C4-2B (cell line): Measurements from ENCODE around the gene CAMTA1.

Experiments
- ZFX ChIP-seq: fragments of 450-650 bp; IDR thresholded peaks from 2 replicates; pipeline ENCODE4 v1.6.1; 2017
- TF ChIP-seq, protein P1 (sequence below): fragments of 450-650 bp; conservative IDR thresholded peaks from 2 replicates; pipeline ENCODE4 v1.5.1; 2017; ENCODE audit warnings: mild to moderate bottlenecking

DNA sequence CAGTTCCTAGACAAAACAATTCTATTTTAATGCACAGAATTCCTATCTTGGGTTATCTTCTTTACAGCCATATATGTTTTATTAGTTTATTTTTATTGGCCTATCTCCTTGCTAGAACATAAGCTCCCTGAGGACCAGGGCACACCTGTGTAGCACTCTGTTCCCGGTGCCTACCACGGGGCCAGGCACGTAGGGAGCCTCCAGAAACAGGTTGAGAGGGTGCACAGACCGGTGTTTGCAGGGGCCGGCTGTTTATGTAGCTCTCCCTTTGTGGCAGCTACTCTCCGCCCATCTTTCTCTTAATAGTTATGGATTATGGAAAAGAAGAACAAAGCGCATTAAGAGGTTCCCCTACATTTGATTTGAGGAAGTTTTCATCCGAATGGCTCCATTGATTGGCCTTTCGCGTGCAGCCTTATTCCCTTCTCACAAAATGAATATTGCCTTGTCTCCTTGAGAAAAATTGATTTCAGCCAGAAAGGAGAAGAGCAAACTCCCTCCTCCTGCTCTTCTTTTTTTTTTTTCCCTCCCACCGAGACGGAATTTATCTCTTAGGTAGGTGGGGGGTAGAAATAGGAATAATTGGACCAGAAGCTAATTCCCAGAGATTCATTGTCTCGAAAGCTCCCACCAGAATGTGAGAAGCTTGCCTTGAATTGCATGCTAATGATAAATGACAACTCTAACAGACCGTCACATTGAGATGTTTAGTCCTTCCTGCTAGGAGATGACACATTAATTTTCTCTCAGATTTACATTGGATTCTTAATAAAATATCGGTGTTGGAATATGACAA is 447.4 kb downstream of the CAMTA1 start:
- TF ChIP-seq, protein P1, sequence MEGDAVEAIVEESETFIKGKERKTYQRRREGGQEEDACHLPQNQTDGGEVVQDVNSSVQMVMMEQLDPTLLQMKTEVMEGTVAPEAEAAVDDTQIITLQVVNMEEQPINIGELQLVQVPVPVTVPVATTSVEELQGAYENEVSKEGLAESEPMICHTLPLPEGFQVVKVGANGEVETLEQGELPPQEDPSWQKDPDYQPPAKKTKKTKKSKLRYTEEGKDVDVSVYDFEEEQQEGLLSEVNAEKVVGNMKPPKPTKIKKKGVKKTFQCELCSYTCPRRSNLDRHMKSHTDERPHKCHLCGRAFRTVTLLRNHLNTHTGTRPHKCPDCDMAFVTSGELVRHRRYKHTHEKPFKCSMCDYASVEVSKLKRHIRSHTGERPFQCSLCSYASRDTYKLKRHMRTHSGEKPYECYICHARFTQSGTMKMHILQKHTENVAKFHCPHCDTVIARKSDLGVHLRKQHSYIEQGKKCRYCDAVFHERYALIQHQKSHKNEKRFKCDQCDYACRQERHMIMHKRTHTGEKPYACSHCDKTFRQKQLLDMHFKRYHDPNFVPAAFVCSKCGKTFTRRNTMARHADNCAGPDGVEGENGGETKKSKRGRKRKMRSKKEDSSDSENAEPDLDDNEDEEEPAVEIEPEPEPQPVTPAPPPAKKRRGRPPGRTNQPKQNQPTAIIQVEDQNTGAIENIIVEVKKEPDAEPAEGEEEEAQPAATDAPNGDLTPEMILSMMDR: no peak
- no peak for TF ChIP-seq ZFX
